ENCODE data around the gene SLC8B1.

DNA sequence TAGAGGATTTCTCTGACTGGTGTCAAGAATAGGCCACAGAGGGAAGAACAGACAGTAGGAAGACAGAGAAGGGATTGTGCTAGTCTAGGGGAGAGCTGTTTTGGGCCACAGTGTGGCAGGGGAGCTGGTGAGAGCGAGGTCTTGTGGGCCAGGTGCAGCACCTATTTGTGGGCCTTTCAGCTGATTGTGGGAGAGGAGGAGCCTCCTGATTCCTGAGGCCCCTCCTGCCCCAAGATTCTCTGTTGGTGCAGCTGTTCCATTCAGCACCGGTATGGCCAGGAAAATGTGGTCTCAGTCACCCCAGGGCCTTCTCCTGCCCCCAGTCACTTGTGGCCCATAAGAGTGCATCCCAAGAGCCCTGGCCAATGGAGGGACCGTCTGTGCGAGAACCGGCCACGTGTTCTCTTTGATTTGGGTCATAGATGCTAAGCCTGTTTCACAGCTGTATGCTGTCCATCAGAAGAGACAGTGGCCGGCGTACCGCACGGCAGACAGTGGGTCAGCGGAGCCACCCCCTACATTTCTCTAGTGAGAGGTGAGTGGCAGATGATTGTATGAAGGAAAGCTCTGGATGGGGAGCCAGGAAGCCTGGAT, 86.0 kb downstream of the SLC8B1 start:
- TF ChIP-seq, protein P1, sequence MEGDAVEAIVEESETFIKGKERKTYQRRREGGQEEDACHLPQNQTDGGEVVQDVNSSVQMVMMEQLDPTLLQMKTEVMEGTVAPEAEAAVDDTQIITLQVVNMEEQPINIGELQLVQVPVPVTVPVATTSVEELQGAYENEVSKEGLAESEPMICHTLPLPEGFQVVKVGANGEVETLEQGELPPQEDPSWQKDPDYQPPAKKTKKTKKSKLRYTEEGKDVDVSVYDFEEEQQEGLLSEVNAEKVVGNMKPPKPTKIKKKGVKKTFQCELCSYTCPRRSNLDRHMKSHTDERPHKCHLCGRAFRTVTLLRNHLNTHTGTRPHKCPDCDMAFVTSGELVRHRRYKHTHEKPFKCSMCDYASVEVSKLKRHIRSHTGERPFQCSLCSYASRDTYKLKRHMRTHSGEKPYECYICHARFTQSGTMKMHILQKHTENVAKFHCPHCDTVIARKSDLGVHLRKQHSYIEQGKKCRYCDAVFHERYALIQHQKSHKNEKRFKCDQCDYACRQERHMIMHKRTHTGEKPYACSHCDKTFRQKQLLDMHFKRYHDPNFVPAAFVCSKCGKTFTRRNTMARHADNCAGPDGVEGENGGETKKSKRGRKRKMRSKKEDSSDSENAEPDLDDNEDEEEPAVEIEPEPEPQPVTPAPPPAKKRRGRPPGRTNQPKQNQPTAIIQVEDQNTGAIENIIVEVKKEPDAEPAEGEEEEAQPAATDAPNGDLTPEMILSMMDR (IDR thresholded peaks at IDR 0.05; ENCODE audit: low read depth, low read length): no peak
- TF ChIP-seq MYC (IDR thresholded peaks at IDR 0.05; ENCODE audit: low read depth, low read length) (no peak), POLR2A (IDR thresholded peaks at IDR 0.05; ENCODE audit: extremely low read depth, insufficient read length) (no peak)
- TF ChIP-seq, protein P2, sequence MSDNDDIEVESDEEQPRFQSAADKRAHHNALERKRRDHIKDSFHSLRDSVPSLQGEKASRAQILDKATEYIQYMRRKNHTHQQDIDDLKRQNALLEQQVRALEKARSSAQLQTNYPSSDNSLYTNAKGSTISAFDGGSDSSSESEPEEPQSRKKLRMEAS (IDR thresholded peaks at IDR 0.05; ENCODE audit: low read depth, low read length): no peak
